Loucy (cell line): ENCODE measurements around the gene OTOA.
"Not testable (repeated sequence)": the region's sequence is repeated elsewhere in the genome, so short reads cannot be mapped to it uniquely, and the experiment has no call there.

Experiments
- EZH2phosphoT487 ChIP-seq: fragments of 200-600 bp; IDR thresholded peaks from 2 replicates; pipeline ENCODE4 v1.6.1; 2018; ENCODE audit warnings: antibody characterized with exemption, mild to moderate bottlenecking, moderate library complexity, borderline replicate concordance
- TF ChIP-seq, protein P1 (sequence below): fragments of 200-600 bp; sonication (generic); conservative IDR thresholded peaks from 2 replicates; pipeline ENCODE4 v1.5.1; 2014; ENCODE audit warnings: mild to moderate bottlenecking, antibody characterized with exemption, low read length

DNA sequence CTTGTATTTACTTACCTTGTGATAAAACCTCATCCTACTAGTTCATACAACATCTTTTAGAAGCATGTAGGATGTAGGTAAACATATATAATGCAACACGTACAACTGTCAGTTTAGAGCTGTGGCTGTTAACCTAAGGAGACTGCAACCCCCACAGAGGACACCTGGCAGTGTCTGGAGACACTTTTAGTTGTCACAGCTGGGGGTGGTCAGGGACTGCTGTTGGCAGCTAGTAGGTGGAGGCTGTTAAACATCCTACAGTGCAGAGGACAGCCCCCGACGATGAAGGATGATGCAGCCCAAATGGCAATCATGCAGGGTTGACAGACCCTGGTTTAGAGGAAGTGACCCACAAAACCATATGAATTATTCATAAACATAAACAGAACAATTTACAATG is 134.8 kb downstream of the OTOA start:
- TF ChIP-seq, protein P1, sequence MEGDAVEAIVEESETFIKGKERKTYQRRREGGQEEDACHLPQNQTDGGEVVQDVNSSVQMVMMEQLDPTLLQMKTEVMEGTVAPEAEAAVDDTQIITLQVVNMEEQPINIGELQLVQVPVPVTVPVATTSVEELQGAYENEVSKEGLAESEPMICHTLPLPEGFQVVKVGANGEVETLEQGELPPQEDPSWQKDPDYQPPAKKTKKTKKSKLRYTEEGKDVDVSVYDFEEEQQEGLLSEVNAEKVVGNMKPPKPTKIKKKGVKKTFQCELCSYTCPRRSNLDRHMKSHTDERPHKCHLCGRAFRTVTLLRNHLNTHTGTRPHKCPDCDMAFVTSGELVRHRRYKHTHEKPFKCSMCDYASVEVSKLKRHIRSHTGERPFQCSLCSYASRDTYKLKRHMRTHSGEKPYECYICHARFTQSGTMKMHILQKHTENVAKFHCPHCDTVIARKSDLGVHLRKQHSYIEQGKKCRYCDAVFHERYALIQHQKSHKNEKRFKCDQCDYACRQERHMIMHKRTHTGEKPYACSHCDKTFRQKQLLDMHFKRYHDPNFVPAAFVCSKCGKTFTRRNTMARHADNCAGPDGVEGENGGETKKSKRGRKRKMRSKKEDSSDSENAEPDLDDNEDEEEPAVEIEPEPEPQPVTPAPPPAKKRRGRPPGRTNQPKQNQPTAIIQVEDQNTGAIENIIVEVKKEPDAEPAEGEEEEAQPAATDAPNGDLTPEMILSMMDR, result not testable (repeated sequence)
- not testable (repeated sequence) for TF ChIP-seq EZH2phosphoT487
